C4-2B (cell line): ENCODE data around the gene ITGB5.

Experiments used
- ZFX ChIP-seq: fragments of 450-650 bp; IDR thresholded peaks from 2 replicates; pipeline ENCODE4 v1.6.1; 2017
- TF ChIP-seq, protein P1 (sequence below): fragments of 450-650 bp; conservative IDR thresholded peaks from 2 replicates; pipeline ENCODE4 v1.5.1; 2017; ENCODE audit warnings: mild to moderate bottlenecking

DNA sequence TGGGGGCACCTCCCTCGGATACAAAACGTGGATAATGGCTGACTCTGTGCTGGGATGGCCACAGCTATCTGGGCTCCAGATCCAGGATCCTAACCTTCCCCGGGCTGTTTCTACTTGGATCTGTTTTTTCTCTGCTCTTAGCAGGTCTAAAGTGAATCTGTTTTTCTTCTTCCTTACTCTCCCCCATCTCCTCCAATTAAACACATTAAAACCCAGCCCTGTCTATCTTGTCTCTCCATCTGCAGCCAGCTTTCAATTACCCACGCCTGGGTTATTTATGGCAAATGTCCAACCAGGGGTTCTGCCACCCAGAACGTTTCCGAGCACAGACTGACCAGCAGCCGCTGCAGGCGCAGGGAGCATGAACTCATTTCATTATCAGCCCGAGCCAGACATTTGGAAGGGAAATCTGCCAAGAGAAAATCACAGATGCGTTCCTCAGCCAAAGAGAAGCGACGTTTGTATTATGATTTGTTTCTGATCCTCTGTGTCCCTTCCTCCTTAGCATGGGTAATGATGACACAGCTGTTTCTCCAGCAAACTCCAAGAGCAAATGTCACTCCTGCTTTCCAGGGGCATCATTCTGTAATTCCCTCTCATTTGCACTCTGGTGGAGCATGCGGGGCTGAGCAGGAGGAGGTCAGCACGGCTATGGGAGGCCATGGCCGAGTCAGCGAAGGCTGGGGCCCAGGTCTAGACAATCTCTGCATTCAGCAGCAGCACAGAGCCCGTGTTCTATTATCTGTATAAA, 114.9 kb downstream of the ITGB5 start:
- TF ChIP-seq, protein P1, sequence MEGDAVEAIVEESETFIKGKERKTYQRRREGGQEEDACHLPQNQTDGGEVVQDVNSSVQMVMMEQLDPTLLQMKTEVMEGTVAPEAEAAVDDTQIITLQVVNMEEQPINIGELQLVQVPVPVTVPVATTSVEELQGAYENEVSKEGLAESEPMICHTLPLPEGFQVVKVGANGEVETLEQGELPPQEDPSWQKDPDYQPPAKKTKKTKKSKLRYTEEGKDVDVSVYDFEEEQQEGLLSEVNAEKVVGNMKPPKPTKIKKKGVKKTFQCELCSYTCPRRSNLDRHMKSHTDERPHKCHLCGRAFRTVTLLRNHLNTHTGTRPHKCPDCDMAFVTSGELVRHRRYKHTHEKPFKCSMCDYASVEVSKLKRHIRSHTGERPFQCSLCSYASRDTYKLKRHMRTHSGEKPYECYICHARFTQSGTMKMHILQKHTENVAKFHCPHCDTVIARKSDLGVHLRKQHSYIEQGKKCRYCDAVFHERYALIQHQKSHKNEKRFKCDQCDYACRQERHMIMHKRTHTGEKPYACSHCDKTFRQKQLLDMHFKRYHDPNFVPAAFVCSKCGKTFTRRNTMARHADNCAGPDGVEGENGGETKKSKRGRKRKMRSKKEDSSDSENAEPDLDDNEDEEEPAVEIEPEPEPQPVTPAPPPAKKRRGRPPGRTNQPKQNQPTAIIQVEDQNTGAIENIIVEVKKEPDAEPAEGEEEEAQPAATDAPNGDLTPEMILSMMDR: no peak
- no peak for TF ChIP-seq ZFX
